IPS DF 19.7 (cell line): ENCODE results near the gene IFNA17.
"Not testable (repeated sequence)": the region's sequence is repeated elsewhere in the genome, so short reads cannot be mapped to it uniquely, and the experiment has no call there.

Experiments
- DNase-seq: peaks from one replicate; pipeline ENCODE4 v3.0.0-alpha.2; 2013; ENCODE audit warnings: low read depth, low spot score

The IFNA17 gene

DNA sequence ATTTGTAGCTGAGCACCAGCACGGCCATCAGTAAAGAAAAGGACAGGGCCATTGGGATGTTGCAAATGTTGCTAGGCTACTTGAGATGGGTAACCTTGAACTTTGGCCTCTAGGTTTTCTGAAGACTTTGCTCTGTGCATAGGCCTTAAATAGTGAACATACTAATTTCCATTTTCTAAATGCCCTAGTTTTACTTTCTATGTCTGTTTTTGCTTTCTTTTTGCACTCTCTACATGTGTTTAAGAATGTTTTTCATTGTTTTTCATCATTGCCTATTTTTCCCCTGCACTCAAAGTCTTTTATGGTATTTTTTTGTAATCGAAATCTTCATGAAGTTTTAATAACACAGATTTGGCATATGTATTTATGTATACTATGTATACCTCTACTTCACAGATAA, at the start of gene IFNA17:
IFNA17 (minus strand) TSS at position 101 of the 400 bp plus-strand sequence; CDS start at position 52, 49 bp downstream.
- no peak for DNase-seq

- DNase-seq, result no peak
Measured at GRCh38 chr9:21268347-21268657, 40.3 kb upstream of the IFNA17 start.

DNA sequence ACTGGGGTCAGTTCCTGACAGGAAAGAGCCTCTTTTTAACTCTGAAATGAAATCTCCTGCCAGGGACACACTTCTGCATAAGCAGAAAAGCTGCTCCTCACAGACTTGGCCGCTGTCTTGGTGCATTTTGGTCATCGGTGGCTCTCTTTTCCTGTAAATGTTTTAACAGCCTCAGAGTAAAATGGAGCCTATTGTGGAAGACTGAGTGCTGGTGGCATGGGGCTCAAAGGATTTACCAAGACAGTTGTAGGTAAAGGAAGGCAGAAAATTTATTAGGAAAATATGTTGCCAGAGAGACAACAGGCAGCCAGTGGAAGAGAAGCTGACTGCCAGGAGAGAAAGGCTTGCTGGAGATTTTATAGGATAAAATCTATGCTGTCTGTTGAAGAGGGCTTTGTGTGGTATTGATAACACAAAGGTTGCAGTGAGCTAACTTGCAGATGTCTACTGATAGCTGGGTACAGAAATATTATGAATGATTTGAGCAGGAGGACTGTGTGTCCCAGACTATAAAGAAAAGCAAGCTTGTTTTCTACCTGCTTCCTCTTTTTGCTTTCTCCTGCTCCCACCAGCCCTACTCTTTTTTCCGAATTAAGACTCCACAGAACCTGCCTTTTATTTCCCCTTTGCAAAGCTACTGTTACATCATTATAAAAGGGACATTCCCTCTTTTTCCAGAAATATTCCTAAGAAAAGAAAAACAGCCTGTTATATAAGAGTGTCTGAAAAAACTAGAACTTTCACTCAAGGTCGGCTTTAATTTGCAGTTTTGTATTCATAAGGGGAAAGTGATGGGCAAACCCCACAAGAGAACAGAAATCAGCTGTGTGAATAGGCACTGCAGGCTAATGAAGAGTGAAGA, 39.7 kb upstream of the IFNA17 start:
- no peak for DNase-seq

DNA sequence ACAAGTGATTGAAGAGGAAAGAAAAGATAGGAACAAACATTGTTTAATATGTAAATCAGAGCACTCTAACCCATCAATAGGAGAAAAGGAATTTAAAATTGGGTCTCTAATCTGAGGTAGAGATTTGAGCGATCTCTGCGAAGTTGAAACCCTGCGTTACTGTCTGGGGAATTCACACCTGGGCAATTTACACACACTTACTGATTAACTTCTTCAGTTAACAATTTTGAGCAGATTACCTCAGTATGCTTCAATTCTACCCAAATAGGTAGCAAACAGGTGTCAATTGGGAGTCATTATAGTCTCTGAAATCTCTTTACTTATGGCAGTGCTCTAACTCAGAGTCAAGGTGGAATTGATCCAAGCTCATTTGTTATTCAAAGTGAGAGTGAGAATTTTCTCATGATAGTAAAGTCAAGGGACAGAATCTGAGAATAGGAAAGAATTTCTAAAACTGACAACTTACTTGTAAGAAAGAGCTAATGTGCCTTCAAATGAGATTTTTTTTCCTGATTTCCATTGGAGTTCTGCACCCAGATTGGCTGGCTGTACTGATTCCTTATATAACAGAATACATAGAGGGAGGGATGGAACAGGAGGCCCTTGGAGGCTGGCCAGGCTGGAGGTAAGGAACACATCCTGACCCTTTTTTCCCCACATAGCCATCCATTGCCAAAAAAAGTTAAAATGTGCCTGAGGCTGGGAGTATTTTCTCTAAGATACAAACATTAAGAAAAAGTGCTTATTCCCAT, 38.9 kb upstream of the IFNA17 start:
- no peak for DNase-seq

DNA sequence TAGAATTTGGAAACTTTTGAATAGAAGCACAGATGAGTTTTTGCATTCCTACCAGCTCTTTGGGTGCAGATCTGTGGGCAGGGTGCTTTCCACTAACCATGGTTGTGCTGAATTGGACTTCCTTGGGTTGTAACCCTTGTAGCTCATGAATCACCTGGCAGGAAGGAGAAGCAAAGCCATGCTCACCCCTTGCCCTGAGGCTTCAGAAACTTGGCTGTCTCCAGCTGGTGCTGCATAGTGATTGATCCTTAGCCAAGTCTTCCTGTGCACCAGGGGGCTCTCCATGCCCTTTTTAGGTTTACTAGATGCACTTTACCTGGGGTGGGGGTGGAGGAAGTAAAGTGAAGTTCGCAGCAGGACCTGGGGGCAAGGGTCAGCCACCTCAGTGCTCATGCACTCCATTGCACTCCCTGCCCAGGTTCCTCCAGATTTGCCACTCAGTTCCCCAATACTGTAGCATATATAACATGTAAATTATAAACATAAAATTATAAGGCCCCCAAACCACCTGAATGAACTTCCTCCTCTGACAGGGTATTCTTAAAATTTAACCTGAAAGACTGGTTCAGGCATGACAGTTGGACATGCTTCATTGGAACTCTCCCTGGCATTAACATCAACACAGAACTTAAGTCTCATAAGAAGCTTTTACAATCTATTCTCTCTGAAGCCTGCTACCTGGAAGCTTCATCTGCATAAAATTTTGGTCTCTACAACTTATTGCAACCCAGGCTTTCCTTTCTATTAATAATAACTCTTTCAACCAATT, 37.6 kb upstream of the IFNA17 start:
- no peak for DNase-seq

GRCh38 chr9:21255538-21256212, 27.7 kb upstream of the IFNA17 start:
- no peak for DNase-seq

- DNase-seq, result no peak
Measured at GRCh38 chr9:21252721-21253547, 24.9 kb upstream of the IFNA17 start.

- no peak for DNase-seq
Measured at GRCh38 chr9:21251638-21252037, 23.6 kb upstream of the IFNA17 start.

- no peak for DNase-seq
Measured at GRCh38 chr9:21251190-21251589, 23.2 kb upstream of the IFNA17 start.

- no peak for DNase-seq
Measured at GRCh38 chr9:21244836-21245235, 16.8 kb upstream of the IFNA17 start.

GRCh38 chr9:21239911-21240310, 11.9 kb upstream of the IFNA17 start, which contains the start of gene IFNA14:
TSS of gene IFNA14 (minus strand) at chr9:21240005. CDS start at chr9:21239935, 70 bp downstream.
- DNase-seq, result no peak

DNA sequence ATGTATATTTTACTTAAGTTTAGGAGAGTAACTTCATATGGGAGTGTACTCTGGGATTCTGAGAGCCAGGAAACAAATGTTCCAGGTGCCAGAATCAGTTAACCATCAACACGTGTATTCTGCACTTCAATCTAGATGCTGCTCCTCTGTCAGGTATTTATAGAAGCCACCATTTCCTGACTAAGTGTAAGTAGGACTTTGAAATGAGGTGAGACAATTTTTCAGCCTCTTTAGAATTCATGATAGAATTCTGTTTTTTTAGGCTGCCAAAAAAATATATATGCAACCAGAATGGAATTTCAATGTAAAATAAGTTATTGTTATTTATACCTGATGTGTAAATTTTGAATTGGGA, 8.3 kb upstream of the IFNA17 start:
- DNase-seq, result not testable (repeated sequence)

GRCh38 chr9:21235468-21236359, 7.7 kb upstream of the IFNA17 start:
- DNase-seq, result not testable (repeated sequence)

DNA sequence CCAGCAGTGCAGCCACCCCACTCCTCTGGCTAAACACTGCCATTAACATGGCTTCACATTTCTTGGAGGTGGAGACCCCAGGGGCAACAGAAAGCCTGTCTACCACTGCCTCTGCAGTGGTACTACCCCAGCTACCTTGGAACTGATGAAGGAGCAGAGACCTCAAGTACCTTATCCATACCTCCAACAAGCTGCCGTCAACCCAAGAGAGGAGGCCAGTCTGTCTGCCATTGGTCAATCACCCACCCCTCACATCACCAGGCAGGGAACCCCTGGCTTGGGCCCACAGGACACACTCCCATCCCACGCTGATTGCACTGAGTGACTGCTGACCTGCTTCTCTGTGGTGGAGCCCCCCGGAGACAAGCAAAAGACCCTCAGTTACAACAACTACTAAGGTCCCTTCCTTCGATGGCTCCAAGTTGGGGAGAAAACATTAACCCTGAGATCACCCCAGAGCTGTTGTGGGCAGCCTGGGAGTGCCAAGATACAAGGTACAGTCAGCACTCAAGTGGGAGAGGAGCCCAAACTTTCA, 6.2 kb upstream of the IFNA17 start:
- DNase-seq, result no peak

DNA sequence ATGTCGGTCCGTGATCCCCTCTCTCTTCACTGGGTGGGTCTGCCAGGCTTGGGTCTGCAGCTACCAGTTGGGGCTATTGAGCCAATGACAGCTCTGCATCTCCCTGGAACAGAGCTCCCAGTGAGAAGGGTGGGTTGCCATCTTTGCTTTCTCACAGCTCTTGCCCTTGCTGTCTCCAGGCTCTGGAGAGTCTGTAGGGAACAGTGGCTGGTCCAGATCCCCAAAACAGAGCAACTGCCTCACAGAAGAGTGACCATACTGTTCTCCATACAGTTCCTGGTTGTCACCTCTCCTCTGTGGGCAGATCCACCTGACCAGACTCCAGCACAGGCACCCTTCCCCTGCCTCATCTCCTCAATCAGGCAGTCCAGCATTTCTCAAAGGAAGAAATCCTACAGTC, 5.2 kb upstream of the IFNA17 start:
- no peak for DNase-seq

- DNase-seq, result not testable (repeated sequence)
Measured at GRCh38 chr9:21217211-21217610, 10.8 kb downstream of the IFNA17 start, which contains the start of gene IFNA16. TSS of gene IFNA16 (minus strand) at chr9:21217311. CDS start at chr9:21217305, 6 bp downstream.

GRCh38 chr9:21213411-21214326, 14.4 kb downstream of the IFNA17 start:
- DNase-seq, result not testable (repeated sequence)

GRCh38 chr9:21212160-21212559, 15.9 kb downstream of the IFNA17 start:
- DNase-seq, result not testable (repeated sequence)
